WERI-Rb-1 (cell line): ENCODE measurements around the gene NAV2.

Experiments
- DNase-seq: peaks from one replicate; pipeline ENCODE4 v3.0.0-alpha.2; 2020
- H3K27ac ChIP-seq: fragments of 250-450 bp; sonication (Bioruptor Pico); 2 replicates; pipeline ENCODE4 v1.5.1; 2020; ENCODE audit warnings: mild to moderate bottlenecking, moderate library complexity
- H3K27me3 ChIP-seq: fragments of 250-450 bp; sonication (Bioruptor Pico); 2 replicates; pipeline ENCODE4 v1.5.1; 2021; ENCODE audit warnings: mild to moderate bottlenecking, low read depth, moderate library complexity; ENCODE audit not compliant: insufficient read depth, severe bottlenecking
- H3K36me3 ChIP-seq: fragments of 250-450 bp; sonication (Bioruptor Pico); 2 replicates; pipeline ENCODE4 v1.5.1; 2020; ENCODE audit warnings: mild to moderate bottlenecking, moderate library complexity
- H3K4me3 ChIP-seq: 2 replicates; pipeline ENCODE4 v1.5.1; 2011; ENCODE audit warnings: low read depth, mild to moderate bottlenecking, control low read depth, low read length
- H3K9me3 ChIP-seq: fragments of 250-450 bp; sonication (Bioruptor Pico); 2 replicates; pipeline ENCODE4 v1.5.1; 2021; ENCODE audit warnings: mild to moderate bottlenecking, moderate library complexity; ENCODE audit not compliant: severe bottlenecking
- CTCF ChIP-seq: IDR thresholded peaks from 2 replicates; pipeline ENCODE4 v1.5.1; 2011; ENCODE audit warnings: low read depth, mild to moderate bottlenecking, control low read depth, inconsistent platforms, low read length

NAV2 gene

DNA sequence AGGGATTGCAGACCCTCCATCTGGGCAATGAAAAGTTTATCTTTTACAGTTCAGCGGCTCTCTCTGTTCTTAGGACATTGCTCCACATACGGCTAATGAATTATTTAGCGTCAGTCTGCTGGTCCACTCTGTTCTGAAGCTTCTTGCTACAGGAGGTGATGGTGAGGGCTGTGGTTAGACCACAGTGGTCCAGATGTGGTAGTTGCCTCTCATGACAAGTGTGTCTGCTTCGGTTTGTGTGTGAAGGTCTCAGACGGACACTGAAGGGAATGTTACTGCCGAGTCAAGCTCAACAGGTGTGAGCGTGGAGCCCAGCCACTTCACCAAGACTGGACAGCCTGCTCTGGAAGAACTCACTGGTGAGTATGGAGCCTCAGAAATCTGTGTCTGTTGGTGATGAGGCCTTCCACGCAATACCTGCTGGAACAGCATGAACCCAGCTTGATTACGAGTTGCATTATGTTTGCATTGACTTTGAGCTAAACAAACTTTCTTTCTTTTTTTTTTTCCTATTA is 226.8 kb downstream of the NAV2 start:
- no peaks in the 10 kb centered on the region for H3K36me3 ChIP-seq
- TF ChIP-seq CTCF: no peak
- H3K4me3 ChIP-seq: no peak overlapping the region
- H3K27me3 ChIP-seq: no peaks in the 10 kb centered on the region
- H3K27ac ChIP-seq: no peak overlapping the region
- no peak for DNase-seq
- H3K9me3 ChIP-seq: no peaks in the 10 kb centered on the region

GRCh38 chr11:19940831-19941230 is 228.2 kb downstream of the NAV2 start:
- H3K36me3 ChIP-seq: no peaks in the 10 kb centered on the region
- H3K27ac ChIP-seq: no peak overlapping the region
- no peaks in the 10 kb centered on the region for H3K27me3 ChIP-seq
- no peaks in the 10 kb centered on the region for H3K9me3 ChIP-seq
- no peak for DNase-seq
- no peak for TF ChIP-seq CTCF
- no peak overlapping the region for H3K4me3 ChIP-seq

- Histone ChIP-seq H3K4me3 (no peak overlapping the region), H3K9me3 (no peaks in the 10 kb centered on the region), H3K27me3 (no peaks in the 10 kb centered on the region), H3K36me3 (no peaks in the 10 kb centered on the region), H3K27ac (no peak overlapping the region)
- no peak for TF ChIP-seq CTCF
- DNase-seq: no peak
These were observed 234.0 kb downstream of the NAV2 start for GRCh38 chr11:19946681-19947080.

GRCh38 chr11:19947537-19948114 is 235.0 kb downstream of the NAV2 start:
- no peak for TF ChIP-seq CTCF
- H3K27ac ChIP-seq: no peak overlapping the region
- no peak overlapping the region for H3K4me3 ChIP-seq
- H3K27me3 ChIP-seq: no peaks in the 10 kb centered on the region
- no peaks in the 10 kb centered on the region for H3K9me3 ChIP-seq
- DNase-seq: no peak
- H3K36me3 ChIP-seq: no peaks in the 10 kb centered on the region

- TF ChIP-seq CTCF: peak; percentile 33; the same call in 1 of the 2 replicates
- no peaks in the 10 kb centered on the region for H3K9me3 ChIP-seq
- no peaks in the 10 kb centered on the region for H3K27me3 ChIP-seq
- no peak overlapping the region for H3K4me3 ChIP-seq
- no peak overlapping the region for H3K27ac ChIP-seq
- no peaks in the 10 kb centered on the region for H3K36me3 ChIP-seq
- DNase-seq: peak; percentile 55
These were observed 237.0 kb downstream of the NAV2 start for GRCh38 chr11:19949606-19950005.

GRCh38 chr11:19951558-19952115 is 239.0 kb downstream of the NAV2 start:
- Histone ChIP-seq H3K4me3 (no peak overlapping the region), H3K27ac (no peak overlapping the region), H3K27me3 (no peaks in the 10 kb centered on the region), H3K36me3 (no peaks in the 10 kb centered on the region), H3K9me3 (no peaks in the 10 kb centered on the region)
- no peak for DNase-seq
- peak; percentile 43; the same call in 1 of the 2 replicates for TF ChIP-seq CTCF
